ENCODE results near the gene EPHA2. TPM values are rescaled to one million over a fixed set of nuclear protein-coding genes. Genes with fewer than 3 reads are reported as not detected.

Gene EPHA2
- total and polyA plus RNA-seq, 2 experiments from 2014 or later: 7.5 to 51.2 TPM

GRCh38 chr1:16117369-16117768 is 38.5 kb downstream of the EPHA2 start:
- no peak for ATAC-seq
- Histone ChIP-seq H3K4me1 (ENCODE audit: insufficient read depth) (peaks cover 59% of the 10 kb centered on the region), H3K4me2 (no peak overlapping the region), H4K20me1 (replicated peaks; ENCODE audit: insufficient read depth) (0 out of 2 replicates have a peak, but pooled peaks cover 3% of the 10 kb centered on the region), H3K27me3 (ENCODE audit: insufficient read depth) (no peaks in the 10 kb centered on the region), H3K79me2 (replicated peaks; ENCODE audit: insufficient read depth) (no peaks in the 10 kb centered on the region), H2AFZ (no peak overlapping the region), H3K4me3 (no peak overlapping the region), H3F3A (replicated peaks; ENCODE audit: low read depth) (0 out of 2 replicates have a peak, but pooled peaks cover 3% of the 10 kb centered on the region), H3K36me3 (ENCODE audit: insufficient read depth) (no peaks in the 10 kb centered on the region), H3K9me2 (ENCODE audit: insufficient read depth) (no peaks in the 10 kb centered on the region), H3K27ac (ENCODE audit: low read depth) (no peak overlapping the region)
- TF ChIP-seq ETS1 (IDR thresholded peaks at IDR 0.05) (no peak), EZH2phosphoT487 (IDR thresholded peaks at IDR 0.05; ENCODE audit: unreplicated experiment) (no peak)
- no peak for DNase-seq (ENCODE audit: low spot score)
- Mint-ChIP-seq H3K4me1 (peaks cover 66% of the 10 kb centered on the region), H3K36me3 (ENCODE audit: low read depth) (no peaks in the 10 kb centered on the region; the same call in 2 of the 3 replicates), H3K9me3 (no peaks in the 10 kb centered on the region), H3K4me3 (no peak overlapping the region), H3K27ac (no peak overlapping the region), H3K27me3 (ENCODE audit: insufficient read depth, low read depth, poor library complexity) (peaks cover 12% of the 10 kb centered on the region)

- peak overlapping the region; percentile 61; the same call in 1 of the 2 replicates for H3K27ac Mint-ChIP-seq
- H3K27me3 Mint-ChIP-seq (ENCODE audit: insufficient read depth, low read depth, poor library complexity): peaks cover 14% of the 10 kb centered on the region
- no peaks in the 10 kb centered on the region for H3K79me2 ChIP-seq (replicated peaks; ENCODE audit: insufficient read depth)
- H3K4me1 ChIP-seq (ENCODE audit: insufficient read depth): peaks cover 53% of the 10 kb centered on the region
- peak overlapping the region; percentile 78 for H3K4me2 ChIP-seq
- H3K4me3 Mint-ChIP-seq: peak overlapping the region; percentile 44; the same call in 2 of the 3 replicates
- H4K20me1 ChIP-seq (replicated peaks; ENCODE audit: insufficient read depth): 0 out of 2 replicates have a peak, but pooled peaks cover under 1% of the 10 kb centered on the region
- H3K36me3 Mint-ChIP-seq (ENCODE audit: low read depth): no peaks in the 10 kb centered on the region; the same call in 2 of the 3 replicates
- H3F3A ChIP-seq (replicated peaks; ENCODE audit: low read depth): 0 out of 2 replicates have a peak, but pooled peaks cover 3% of the 10 kb centered on the region
- peak overlapping the region; percentile 15; the same call in 1 of the 2 replicates for H3K4me3 ChIP-seq
- ATAC-seq (peak; percentile 4; the same call in 2 of the 3 replicates), DNase-seq (ENCODE audit: low spot score) (no peak)
- H3K27ac ChIP-seq (ENCODE audit: low read depth): peak overlapping the region; percentile 72; the same call in 1 of the 2 replicates
- H3K9me2 ChIP-seq (ENCODE audit: insufficient read depth): no peaks in the 10 kb centered on the region
- TF ChIP-seq CTCF (conservative IDR thresholded peaks at IDR 0.05; ENCODE audit: low read depth in 2 of 2): 0 out of 4 replicates have a peak, but pooled peaks of 1 of the 2 experiments have one; percentile 2
- no peak for TF ChIP-seq EZH2phosphoT487 (IDR thresholded peaks at IDR 0.05; ENCODE audit: unreplicated experiment)
- H2AFZ ChIP-seq: peak overlapping the region; percentile 75; the same call in 1 of the 2 replicates
- H3K4me1 Mint-ChIP-seq: peaks cover 62% of the 10 kb centered on the region
- H3K9me3 Mint-ChIP-seq: no peaks in the 10 kb centered on the region
- no peaks in the 10 kb centered on the region for H3K36me3 ChIP-seq (ENCODE audit: insufficient read depth)
- no peaks in the 10 kb centered on the region for H3K27me3 ChIP-seq (ENCODE audit: insufficient read depth)
Measured at GRCh38 chr1:16116625-16117024, 39.2 kb downstream of the EPHA2 start.

- Histone ChIP-seq H3K4me3 (peak overlapping the region; percentile 15; the same call in 1 of the 2 replicates), H2AFZ (peak overlapping the region; percentile 80; the same call in 1 of the 2 replicates), H3K79me2 (replicated peaks; ENCODE audit: insufficient read depth) (no peaks in the 10 kb centered on the region), H3K27me3 (ENCODE audit: insufficient read depth) (no peaks in the 10 kb centered on the region), H3K27ac (ENCODE audit: low read depth) (no peak overlapping the region), H3K36me3 (ENCODE audit: insufficient read depth) (no peaks in the 10 kb centered on the region), H3K9me2 (ENCODE audit: insufficient read depth) (no peaks in the 10 kb centered on the region), H4K20me1 (replicated peaks; ENCODE audit: insufficient read depth) (no peaks in the 10 kb centered on the region), H3K4me1 (ENCODE audit: insufficient read depth) (peaks cover 48% of the 10 kb centered on the region), H3F3A (replicated peaks; ENCODE audit: low read depth) (0 out of 2 replicates have a peak, but pooled peaks cover 3% of the 10 kb centered on the region), H3K4me2 (peak overlapping the region; percentile 78)
- Mint-ChIP-seq H3K9me3 (no peaks in the 10 kb centered on the region), H3K36me3 (ENCODE audit: low read depth) (no peaks in the 10 kb centered on the region; the same call in 2 of the 3 replicates), H3K4me3 (peak overlapping the region; percentile 44; the same call in 1 of the 3 replicates), H3K27ac (peak overlapping the region; percentile 82; the same call in 1 of the 2 replicates), H3K4me1 (peaks cover 59% of the 10 kb centered on the region), H3K27me3 (ENCODE audit: insufficient read depth, low read depth, poor library complexity) (peaks cover 11% of the 10 kb centered on the region)
- ATAC-seq: peak; percentile 70
- no peak for TF ChIP-seq JUNB (IDR thresholded peaks at IDR 0.05; ENCODE audit: unreplicated experiment)
- no peak for TF ChIP-seq EZH2 (IDR thresholded peaks at IDR 0.05; ENCODE audit: low read depth, unreplicated experiment)
- TF ChIP-seq EZH2phosphoT487 (IDR thresholded peaks at IDR 0.05; ENCODE audit: unreplicated experiment): no peak
- peak; percentile 90 for TF ChIP-seq CREB1 (CRISPR knock-in tag; IDR thresholded peaks at IDR 0.05; ENCODE audit: low read depth)
- DNase-seq (ENCODE audit: low spot score): peak; percentile 84
Measured at GRCh38 chr1:16116002-16116401, 39.9 kb downstream of the EPHA2 start.

All from GM23338 (cell line).